Bronchial epithelial cell (primary cell): ENCODE results near the gene CENPU. TPM values are rescaled to one million over a fixed set of nuclear protein-coding genes. Genes with fewer than 3 reads are reported as not detected.

Experiments used
- DNase-seq: peaks from one replicate; pipeline ENCODE4 v3.0.0-alpha.2; 2010; ENCODE audit warnings: low read depth
- FAIRE-seq: peaks from 2 replicates; lab custom pipeline; 2011; peaks lifted over from hg19 to GRCh38; lab: Jason Lieb, UNC
- H3K27me3 ChIP-seq: 2 replicates; pipeline ENCODE4 v1.5.1; 2011; ENCODE audit warnings: low read length; ENCODE audit not compliant: control insufficient read depth, insufficient read depth
- H3K36me3 ChIP-seq: 2 replicates; pipeline ENCODE4 v1.5.1; 2011; ENCODE audit warnings: low read length; ENCODE audit not compliant: control insufficient read depth, insufficient read depth
- H3K4me3 ChIP-seq: 2 replicates; pipeline ENCODE4 v1.5.1; 2011; ENCODE audit warnings: mild to moderate bottlenecking, low read depth, low read length, control low read depth
- total RNA-seq: library from RNA; depleted of rRNA; stranded (reverse); fragments of >200 nt; gene quantifications from 2 replicates; pipeline ENCODE4 v1.2.1, GENCODE V29; 2014
- TF ChIP-seq, protein P1 (sequence below): IDR thresholded peaks from 2 replicates; pipeline ENCODE4 v1.5.1; 2011; ENCODE audit warnings: mild to moderate bottlenecking, moderate library complexity, low read length, control low read depth, inconsistent platforms; ENCODE audit not compliant: insufficient read depth, severe bottlenecking

The CENPU gene
- total RNA-seq, 1 donor from 2014 or later = 2.1 TPM

DNA sequence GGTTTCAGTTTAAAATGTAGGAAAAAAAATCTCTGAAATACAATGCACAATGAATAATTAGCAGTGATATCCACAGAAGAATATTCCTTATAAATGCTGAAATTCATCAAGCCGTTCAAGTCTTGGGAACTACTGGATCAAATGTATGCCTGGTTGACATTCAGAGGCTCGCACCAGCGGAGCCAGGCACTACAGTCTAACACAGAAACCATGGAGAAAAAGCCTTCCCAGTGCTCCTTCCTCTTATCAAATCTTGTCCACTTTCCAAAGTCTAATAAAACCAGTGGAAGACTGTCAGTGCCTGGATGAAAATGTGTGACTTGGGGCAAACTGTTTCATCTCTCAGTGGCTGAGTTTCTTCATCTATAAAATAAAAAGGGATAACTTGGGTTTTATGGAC lies 35.9 kb downstream of the CENPU start:
- TF ChIP-seq, protein P1, sequence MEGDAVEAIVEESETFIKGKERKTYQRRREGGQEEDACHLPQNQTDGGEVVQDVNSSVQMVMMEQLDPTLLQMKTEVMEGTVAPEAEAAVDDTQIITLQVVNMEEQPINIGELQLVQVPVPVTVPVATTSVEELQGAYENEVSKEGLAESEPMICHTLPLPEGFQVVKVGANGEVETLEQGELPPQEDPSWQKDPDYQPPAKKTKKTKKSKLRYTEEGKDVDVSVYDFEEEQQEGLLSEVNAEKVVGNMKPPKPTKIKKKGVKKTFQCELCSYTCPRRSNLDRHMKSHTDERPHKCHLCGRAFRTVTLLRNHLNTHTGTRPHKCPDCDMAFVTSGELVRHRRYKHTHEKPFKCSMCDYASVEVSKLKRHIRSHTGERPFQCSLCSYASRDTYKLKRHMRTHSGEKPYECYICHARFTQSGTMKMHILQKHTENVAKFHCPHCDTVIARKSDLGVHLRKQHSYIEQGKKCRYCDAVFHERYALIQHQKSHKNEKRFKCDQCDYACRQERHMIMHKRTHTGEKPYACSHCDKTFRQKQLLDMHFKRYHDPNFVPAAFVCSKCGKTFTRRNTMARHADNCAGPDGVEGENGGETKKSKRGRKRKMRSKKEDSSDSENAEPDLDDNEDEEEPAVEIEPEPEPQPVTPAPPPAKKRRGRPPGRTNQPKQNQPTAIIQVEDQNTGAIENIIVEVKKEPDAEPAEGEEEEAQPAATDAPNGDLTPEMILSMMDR = no peak
- H3K27me3 ChIP-seq = no peaks in the 10 kb centered on the region
- no peak for DNase-seq
- H3K4me3 ChIP-seq = no peak overlapping the region
- H3K36me3 ChIP-seq = no peaks in the 10 kb centered on the region
- no peak for FAIRE-seq

DNA sequence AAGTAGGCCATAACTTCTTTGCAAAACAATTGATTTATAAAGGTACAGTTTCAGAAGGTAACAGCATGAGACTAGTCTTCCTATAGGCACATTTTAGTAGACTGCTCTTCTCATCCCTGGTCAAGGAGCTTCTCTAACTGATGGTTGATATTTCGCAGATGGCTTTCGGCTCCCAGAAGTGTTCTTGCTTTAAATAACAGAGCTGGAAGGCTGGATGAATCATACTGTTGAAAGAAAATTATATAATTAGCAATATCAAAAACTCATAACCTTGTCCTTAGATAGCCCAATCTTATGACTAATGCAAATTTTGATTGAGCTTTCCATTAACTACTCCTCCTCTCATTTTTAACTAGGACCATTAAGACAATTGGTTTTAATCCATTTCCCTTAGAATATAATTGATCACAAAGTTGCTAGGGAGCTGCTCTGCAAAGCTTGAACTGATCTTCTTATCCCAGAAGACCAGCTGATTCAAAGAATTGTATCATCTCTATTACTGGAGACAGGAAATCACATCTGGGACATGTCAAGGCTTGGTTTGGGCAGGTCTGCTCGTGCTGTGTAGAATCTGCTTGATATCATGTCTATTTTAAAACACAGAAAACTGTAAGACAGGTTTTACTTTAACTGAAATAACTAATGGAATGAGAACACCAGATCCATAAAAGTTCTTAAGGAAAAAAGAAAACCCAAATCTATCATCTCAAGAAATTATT lies 38.6 kb downstream of the CENPU start:
- no peak overlapping the region for H3K4me3 ChIP-seq
- no peaks in the 10 kb centered on the region for H3K36me3 ChIP-seq
- FAIRE-seq (no peak), DNase-seq (peak; percentile 97)
- TF ChIP-seq, protein P1 = no peak
- H3K27me3 ChIP-seq = no peaks in the 10 kb centered on the region

DNA sequence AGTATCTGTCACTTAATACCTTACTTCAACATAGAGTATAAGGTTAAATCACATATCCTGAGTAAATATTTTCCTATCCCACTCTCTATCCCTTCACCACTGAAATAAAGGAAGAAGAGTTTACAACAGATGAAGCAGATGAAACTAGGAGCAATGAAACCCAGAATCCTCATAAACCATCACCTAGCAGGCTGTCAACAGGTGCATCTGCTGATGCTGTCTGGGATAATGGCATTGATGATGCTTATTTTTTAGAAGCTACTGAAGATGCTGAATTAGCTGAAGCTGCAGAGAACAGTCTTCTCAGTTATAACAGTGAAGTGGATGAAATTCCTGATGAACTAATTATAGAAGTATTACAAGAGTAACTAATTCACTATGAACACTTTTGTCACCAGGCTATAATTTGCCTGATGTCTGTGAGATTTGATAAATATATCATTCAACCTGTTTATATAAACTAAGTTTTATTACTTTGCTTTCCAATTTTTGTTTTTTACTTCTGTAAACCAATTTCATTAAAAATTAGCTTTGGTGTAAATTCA lies 39.4 kb downstream of the CENPU start:
- DNase-seq (no peak), FAIRE-seq (no peak)
- H3K27me3 ChIP-seq = no peaks in the 10 kb centered on the region
- H3K4me3 ChIP-seq = no peak overlapping the region
- TF ChIP-seq, protein P1 = no peak
- H3K36me3 ChIP-seq = no peaks in the 10 kb centered on the region

DNA sequence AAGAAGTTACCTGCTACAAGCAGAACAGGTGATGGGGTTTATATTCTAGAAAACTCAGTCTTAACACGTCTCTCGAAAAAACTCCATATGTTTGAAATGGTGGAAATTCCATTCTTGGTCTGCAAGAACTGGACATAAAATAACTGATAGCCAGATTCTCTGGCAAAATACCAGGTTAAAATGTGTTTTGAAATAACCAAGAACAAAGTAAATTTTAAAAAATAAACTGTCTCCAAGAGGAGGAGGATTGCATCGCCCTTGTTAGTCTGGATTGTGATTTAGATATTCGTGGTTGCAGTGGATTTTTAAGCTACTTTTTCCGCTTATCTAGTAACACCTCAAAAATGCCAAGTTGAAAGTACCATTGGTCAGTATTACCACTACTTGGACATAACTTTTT lies 40.8 kb downstream of the CENPU start:
- FAIRE-seq = no peak
- TF ChIP-seq, protein P1 = no peak
- DNase-seq = no peak
- Histone ChIP-seq H3K4me3 (no peak overlapping the region), H3K27me3 (no peaks in the 10 kb centered on the region), H3K36me3 (no peaks in the 10 kb centered on the region)

DNA sequence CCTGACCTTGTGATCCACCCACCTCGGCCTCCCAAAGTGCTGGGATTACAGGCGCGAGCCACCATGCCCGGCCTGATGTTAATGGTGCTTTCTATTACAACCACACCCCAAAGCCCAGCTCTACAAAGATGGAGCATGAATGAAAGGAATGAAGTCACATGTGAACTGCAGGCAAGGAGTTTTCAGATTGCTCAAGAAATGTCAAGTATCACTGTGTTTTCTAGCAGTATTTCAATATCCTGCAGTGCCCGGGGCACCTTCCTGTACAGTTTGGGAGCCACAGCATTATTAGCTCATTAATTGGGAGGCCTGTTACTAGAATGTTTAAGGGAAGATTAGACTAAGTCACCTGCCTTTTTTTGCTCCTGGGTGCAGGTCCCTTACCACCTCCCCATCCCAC lies 44.2 kb downstream of the CENPU start:
- FAIRE-seq (no peak), DNase-seq (no peak)
- Histone ChIP-seq H3K36me3 (peaks cover 1% of the 10 kb centered on the region), H3K4me3 (no peak overlapping the region), H3K27me3 (no peaks in the 10 kb centered on the region)
- TF ChIP-seq, protein P1 = no peak
